ENCODE measurements around the gene RPS27.

- TF ChIP-seq CTCF (IDR thresholded peaks at IDR 0.05) (no peak), POLR2AphosphoS5 (IDR thresholded peaks at IDR 0.05) (no peak), POLR2A (IDR thresholded peaks at IDR 0.05) (no peak)
These were observed 21.6 kb upstream of the RPS27 start for GRCh38 chr1:153968972-153969371.

Measured in gastroesophageal sphincter (tissue), 3 donors.